ENCODE data around the gene CNP. TPM values are rescaled to one million over a fixed set of nuclear protein-coding genes. Genes with fewer than 3 reads are reported as not detected.

Gene CNP
- total and polyA plus RNA-seq, 2 donors (not counting 1 experiment from before 2014, with no cell fraction given) = 57.7 to 60.4 TPM

DNA sequence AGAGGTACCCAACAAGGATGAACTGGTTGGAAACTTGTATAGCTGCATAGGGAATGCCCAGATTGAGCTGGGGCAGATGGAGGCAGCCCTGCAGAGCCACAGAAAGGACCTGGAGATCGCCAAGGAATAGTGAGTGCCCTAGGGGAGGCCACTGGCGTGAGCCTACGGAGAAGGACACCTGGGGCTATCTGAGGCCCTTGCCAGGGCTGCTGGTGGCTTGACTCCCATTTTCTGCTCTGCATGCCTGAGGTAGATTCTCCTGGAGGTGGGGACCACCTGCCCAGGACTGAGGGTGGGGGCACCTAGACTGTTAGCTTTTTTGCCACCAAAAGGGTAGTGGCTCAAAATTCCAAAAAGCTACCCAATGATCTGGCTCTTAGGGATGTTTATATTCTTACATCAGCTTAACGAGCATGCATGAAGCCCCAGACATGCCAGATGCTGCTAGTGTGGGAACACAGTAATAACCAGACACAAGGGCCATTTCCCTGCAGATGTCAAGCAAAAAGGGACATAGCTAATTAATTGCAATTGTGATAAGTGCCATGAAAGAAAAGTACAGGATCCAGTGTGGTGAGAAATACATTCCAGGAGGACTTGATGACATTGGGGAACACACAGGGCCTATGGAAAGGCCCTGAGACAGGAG, 27.4 kb upstream of the CNP start:
- no peaks in the 10 kb centered on the region for H3K79me2 ChIP-seq (ENCODE audit: control insufficient read depth, insufficient read depth, low read length)
- no peaks in the 10 kb centered on the region for H3K36me3 ChIP-seq (ENCODE audit: control insufficient read depth, insufficient read depth, low read length)
- H3K9ac ChIP-seq (ENCODE audit: insufficient read depth, low read length) = no peak overlapping the region
- no peak for DNase-seq (ENCODE audit: low read depth in 2 of 2)
- H3K4me2 ChIP-seq (ENCODE audit: extremely low read depth, insufficient read depth, low read length) = no peak overlapping the region
- H3K27ac ChIP-seq (ENCODE audit: insufficient read depth, low read length) = no peak overlapping the region
- H3K4me3 ChIP-seq (replicated peaks in 1 of 4; ENCODE audit: control extremely low read depth in 1 of 4, insufficient read depth in 1 of 4, low read depth in 3 of 4, low read length in 4 of 4) = no peak overlapping the region
- no peaks in the 10 kb centered on the region for H4K20me1 ChIP-seq (ENCODE audit: control insufficient read depth, extremely low read depth, insufficient read depth, low read length)
- H3K4me1 ChIP-seq (ENCODE audit: control insufficient read depth, extremely low read depth, insufficient read depth, low read length) = no peaks in the 10 kb centered on the region
- TF ChIP-seq EZH2 (IDR thresholded peaks at IDR 0.05; ENCODE audit: low read length, missing control alignments) = no peak
- TF ChIP-seq, protein P1, sequence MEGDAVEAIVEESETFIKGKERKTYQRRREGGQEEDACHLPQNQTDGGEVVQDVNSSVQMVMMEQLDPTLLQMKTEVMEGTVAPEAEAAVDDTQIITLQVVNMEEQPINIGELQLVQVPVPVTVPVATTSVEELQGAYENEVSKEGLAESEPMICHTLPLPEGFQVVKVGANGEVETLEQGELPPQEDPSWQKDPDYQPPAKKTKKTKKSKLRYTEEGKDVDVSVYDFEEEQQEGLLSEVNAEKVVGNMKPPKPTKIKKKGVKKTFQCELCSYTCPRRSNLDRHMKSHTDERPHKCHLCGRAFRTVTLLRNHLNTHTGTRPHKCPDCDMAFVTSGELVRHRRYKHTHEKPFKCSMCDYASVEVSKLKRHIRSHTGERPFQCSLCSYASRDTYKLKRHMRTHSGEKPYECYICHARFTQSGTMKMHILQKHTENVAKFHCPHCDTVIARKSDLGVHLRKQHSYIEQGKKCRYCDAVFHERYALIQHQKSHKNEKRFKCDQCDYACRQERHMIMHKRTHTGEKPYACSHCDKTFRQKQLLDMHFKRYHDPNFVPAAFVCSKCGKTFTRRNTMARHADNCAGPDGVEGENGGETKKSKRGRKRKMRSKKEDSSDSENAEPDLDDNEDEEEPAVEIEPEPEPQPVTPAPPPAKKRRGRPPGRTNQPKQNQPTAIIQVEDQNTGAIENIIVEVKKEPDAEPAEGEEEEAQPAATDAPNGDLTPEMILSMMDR (conservative IDR thresholded peaks at IDR 0.05 in 1 of 2, IDR thresholded peaks at IDR 0.05 in 1 of 2; ENCODE audit: low read depth in 1 of 2, low read length in 2 of 2) = no peak
- no peak overlapping the region for H2AFZ ChIP-seq (ENCODE audit: low read length)
- H3K27me3 ChIP-seq (ENCODE audit: control insufficient read depth, insufficient read depth, low read length) = no peaks in the 10 kb centered on the region
- no peaks in the 10 kb centered on the region for H3K9me3 ChIP-seq (ENCODE audit: control insufficient read depth, insufficient read depth, low read depth, low read length)

DNA sequence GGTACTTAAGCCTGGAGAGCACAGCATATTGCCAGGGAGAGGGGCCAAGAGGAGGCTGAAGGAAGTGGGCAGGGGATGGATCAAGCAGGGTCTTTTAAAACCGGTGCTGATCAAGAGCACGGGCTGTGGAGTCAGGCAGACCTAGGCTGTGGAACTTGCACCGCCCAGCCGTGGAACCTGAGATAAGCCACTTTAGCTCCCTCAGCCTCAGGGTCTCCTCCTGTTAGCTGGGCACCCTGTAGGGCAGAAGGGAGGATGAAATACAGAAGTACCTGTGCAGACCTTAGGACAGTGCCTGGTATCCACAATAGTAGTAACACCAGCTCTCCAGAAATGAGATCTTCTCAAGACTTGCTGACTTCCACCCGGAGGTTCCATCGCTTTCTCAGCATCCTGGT, 26.9 kb upstream of the CNP start:
- H4K20me1 ChIP-seq (ENCODE audit: control insufficient read depth, extremely low read depth, insufficient read depth, low read length) = no peaks in the 10 kb centered on the region
- no peaks in the 10 kb centered on the region for H3K9me3 ChIP-seq (ENCODE audit: control insufficient read depth, insufficient read depth, low read depth, low read length)
- DNase-seq (ENCODE audit: low read depth in 2 of 2) = no peak
- H3K27ac ChIP-seq (ENCODE audit: insufficient read depth, low read length) = no peak overlapping the region
- no peaks in the 10 kb centered on the region for H3K36me3 ChIP-seq (ENCODE audit: control insufficient read depth, insufficient read depth, low read length)
- no peak overlapping the region for H3K4me2 ChIP-seq (ENCODE audit: extremely low read depth, insufficient read depth, low read length)
- no peak for TF ChIP-seq EZH2 (IDR thresholded peaks at IDR 0.05; ENCODE audit: low read length, missing control alignments)
- TF ChIP-seq, protein P1 (conservative IDR thresholded peaks at IDR 0.05 in 1 of 2, IDR thresholded peaks at IDR 0.05 in 1 of 2; ENCODE audit: low read depth in 1 of 2, low read length in 2 of 2) = no peak
- H3K9ac ChIP-seq (ENCODE audit: insufficient read depth, low read length) = no peak overlapping the region
- no peaks in the 10 kb centered on the region for H3K4me1 ChIP-seq (ENCODE audit: control insufficient read depth, extremely low read depth, insufficient read depth, low read length)
- H3K27me3 ChIP-seq (ENCODE audit: control insufficient read depth, insufficient read depth, low read length) = no peaks in the 10 kb centered on the region
- no peaks in the 10 kb centered on the region for H3K79me2 ChIP-seq (ENCODE audit: control insufficient read depth, insufficient read depth, low read length)
- no peak overlapping the region for H3K4me3 ChIP-seq (replicated peaks in 1 of 4; ENCODE audit: control extremely low read depth in 1 of 4, insufficient read depth in 1 of 4, low read depth in 3 of 4, low read length in 4 of 4)
- H2AFZ ChIP-seq (ENCODE audit: low read length) = no peak overlapping the region

DNA sequence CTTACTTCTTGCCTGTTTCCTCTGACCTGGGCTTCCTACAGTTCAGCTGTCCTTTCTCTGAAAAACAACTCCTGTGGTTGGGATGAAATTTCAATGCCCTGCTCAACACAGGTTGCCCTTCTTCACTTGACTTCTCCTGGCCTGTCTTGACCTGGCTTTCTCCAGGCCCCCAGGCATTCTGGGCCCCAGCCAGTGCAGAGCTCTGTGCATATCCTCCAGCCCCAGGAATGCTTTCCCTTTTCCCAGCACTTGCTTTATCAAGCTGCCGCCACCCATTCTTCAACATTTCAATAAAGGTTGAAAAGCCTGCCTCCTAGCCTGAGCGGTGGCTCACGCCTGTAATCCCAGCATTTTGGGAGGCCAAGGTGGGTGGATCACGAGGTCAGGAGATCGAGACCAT, 25.4 kb upstream of the CNP start:
- no peaks in the 10 kb centered on the region for H3K9me3 ChIP-seq (ENCODE audit: control insufficient read depth, insufficient read depth, low read depth, low read length)
- no peak overlapping the region for H3K9ac ChIP-seq (ENCODE audit: insufficient read depth, low read length)
- H4K20me1 ChIP-seq (ENCODE audit: control insufficient read depth, extremely low read depth, insufficient read depth, low read length) = no peaks in the 10 kb centered on the region
- no peak overlapping the region for H3K4me3 ChIP-seq (replicated peaks in 1 of 4; ENCODE audit: control extremely low read depth in 1 of 4, insufficient read depth in 1 of 4, low read depth in 3 of 4, low read length in 4 of 4)
- no peaks in the 10 kb centered on the region for H3K27me3 ChIP-seq (ENCODE audit: control insufficient read depth, insufficient read depth, low read length)
- no peak overlapping the region for H3K27ac ChIP-seq (ENCODE audit: insufficient read depth, low read length)
- TF ChIP-seq, protein P1 (conservative IDR thresholded peaks at IDR 0.05 in 1 of 2, IDR thresholded peaks at IDR 0.05 in 1 of 2; ENCODE audit: low read depth in 1 of 2, low read length in 2 of 2) = no peak
- no peak for TF ChIP-seq EZH2 (IDR thresholded peaks at IDR 0.05; ENCODE audit: low read length, missing control alignments)
- no peak overlapping the region for H2AFZ ChIP-seq (ENCODE audit: low read length)
- DNase-seq (ENCODE audit: low read depth in 2 of 2) = no peak
- H3K79me2 ChIP-seq (ENCODE audit: control insufficient read depth, insufficient read depth, low read length) = no peaks in the 10 kb centered on the region
- no peaks in the 10 kb centered on the region for H3K36me3 ChIP-seq (ENCODE audit: control insufficient read depth, insufficient read depth, low read length)
- H3K4me2 ChIP-seq (ENCODE audit: extremely low read depth, insufficient read depth, low read length) = no peak overlapping the region
- H3K4me1 ChIP-seq (ENCODE audit: control insufficient read depth, extremely low read depth, insufficient read depth, low read length) = no peaks in the 10 kb centered on the region

Data from fibroblast of lung (primary cell).